ENCODE measurements around the gene CRNKL1. TPM values are rescaled to one million over a fixed set of nuclear protein-coding genes. Genes with fewer than 3 reads are reported as not detected.

CRNKL1 gene
- total and polyA plus RNA-seq, 7 donors: 20.1 to 30.6 (median 23.2) TPM

GRCh38 chr20:20083807-20084206 lies 31.5 kb upstream of the CRNKL1 start:
- H3K27ac ChIP-seq: peak overlapping the region; percentile 94
- intact Hi-C loops (cut with DNase I): loop anchor here (1.0 to 5.0 kb wide), 3 partner anchors 128 to 153 kb away; no protein-coding TSS in a partner anchor
- 2 to 4% (median 4%) methylated on average over 3 of the region's 3 CpGs for WGBS, 3 donors
- peak overlapping the region; percentile 60 for H3K4me3 ChIP-seq
- H3K27me3 ChIP-seq (ENCODE audit: insufficient read depth in 3 of 3, low read length in 2 of 3): no peaks in the 10 kb centered on the region
- H3K36me3 ChIP-seq (ENCODE audit: insufficient read depth in 1 of 2, low read depth in 1 of 2): no peaks in the 10 kb centered on the region
- H3K4me1 ChIP-seq: peaks cover 16% of the 10 kb centered on the region
- no peaks in the 10 kb centered on the region for H3K9me3 ChIP-seq
- TF ChIP-seq, protein P1, sequence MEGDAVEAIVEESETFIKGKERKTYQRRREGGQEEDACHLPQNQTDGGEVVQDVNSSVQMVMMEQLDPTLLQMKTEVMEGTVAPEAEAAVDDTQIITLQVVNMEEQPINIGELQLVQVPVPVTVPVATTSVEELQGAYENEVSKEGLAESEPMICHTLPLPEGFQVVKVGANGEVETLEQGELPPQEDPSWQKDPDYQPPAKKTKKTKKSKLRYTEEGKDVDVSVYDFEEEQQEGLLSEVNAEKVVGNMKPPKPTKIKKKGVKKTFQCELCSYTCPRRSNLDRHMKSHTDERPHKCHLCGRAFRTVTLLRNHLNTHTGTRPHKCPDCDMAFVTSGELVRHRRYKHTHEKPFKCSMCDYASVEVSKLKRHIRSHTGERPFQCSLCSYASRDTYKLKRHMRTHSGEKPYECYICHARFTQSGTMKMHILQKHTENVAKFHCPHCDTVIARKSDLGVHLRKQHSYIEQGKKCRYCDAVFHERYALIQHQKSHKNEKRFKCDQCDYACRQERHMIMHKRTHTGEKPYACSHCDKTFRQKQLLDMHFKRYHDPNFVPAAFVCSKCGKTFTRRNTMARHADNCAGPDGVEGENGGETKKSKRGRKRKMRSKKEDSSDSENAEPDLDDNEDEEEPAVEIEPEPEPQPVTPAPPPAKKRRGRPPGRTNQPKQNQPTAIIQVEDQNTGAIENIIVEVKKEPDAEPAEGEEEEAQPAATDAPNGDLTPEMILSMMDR (IDR thresholded peaks at IDR 0.05): peak; percentile 65
- no peak for DNase-seq
- ATAC-seq: peak; percentile 18 to 43 (median 22)

GRCh38 chr20:20079102-20079784 lies 27.0 kb upstream of the CRNKL1 start:
- Histone ChIP-seq H3K4me1 (peaks cover 38% of the 10 kb centered on the region), H3K27ac (no peak overlapping the region), H3K9me3 (no peaks in the 10 kb centered on the region), H3K36me3 (ENCODE audit: insufficient read depth in 1 of 2, low read depth in 1 of 2) (no peaks in the 10 kb centered on the region), H3K4me3 (no peak overlapping the region), H3K27me3 (ENCODE audit: insufficient read depth in 3 of 3, low read length in 2 of 3) (no peaks in the 10 kb centered on the region)
- TF ChIP-seq, protein P1 (IDR thresholded peaks at IDR 0.05): no peak
- ATAC-seq (no peak), DNase-seq (no peak)
- intact Hi-C loops (cut with DNase I): no loop called here
- 61 to 71% (median 62%) methylated on average over 5 of the region's 5 CpGs for WGBS, 3 donors

GRCh38 chr20:20078041-20078440 lies 25.8 kb upstream of the CRNKL1 start:
- Histone ChIP-seq H3K27me3 (ENCODE audit: insufficient read depth in 3 of 3, low read length in 2 of 3) (no peaks in the 10 kb centered on the region), H3K4me3 (no peak overlapping the region), H3K4me1 (peaks cover 35% of the 10 kb centered on the region), H3K36me3 (ENCODE audit: insufficient read depth in 1 of 2, low read depth in 1 of 2) (no peaks in the 10 kb centered on the region), H3K9me3 (no peaks in the 10 kb centered on the region), H3K27ac (no peak overlapping the region)
- intact Hi-C loops (cut with DNase I): no loop called here
- DNase-seq: no peak
- ATAC-seq: no peak
- 94 to 95% (median 94%) methylated on average over 4 of the region's 4 CpGs for WGBS, 3 donors
- TF ChIP-seq, protein P1 (IDR thresholded peaks at IDR 0.05): no peak

GRCh38 chr20:20076297-20077065 lies 24.2 kb upstream of the CRNKL1 start:
- Histone ChIP-seq H3K4me3 (peak overlapping the region; percentile 54), H3K27me3 (ENCODE audit: insufficient read depth in 3 of 3, low read length in 2 of 3) (no peaks in the 10 kb centered on the region), H3K27ac (peak overlapping the region; percentile 92), H3K4me1 (peaks cover 46% of the 10 kb centered on the region), H3K36me3 (ENCODE audit: insufficient read depth in 1 of 2, low read depth in 1 of 2) (no peaks in the 10 kb centered on the region), H3K9me3 (no peaks in the 10 kb centered on the region)
- 34 to 37% (median 36%) methylated on average over 9 of the region's 9 CpGs for WGBS, 3 donors
- TF ChIP-seq, protein P1 (IDR thresholded peaks at IDR 0.05): no peak
- DNase-seq (peak; percentile 77 to 92), ATAC-seq (peak; percentile 82 to 92 (median 90))
- intact Hi-C loops (cut with DNase I): no loop called here

All from psoas muscle (tissue), 8 donors.